Neural progenitor cell (in vitro differentiated cells): ENCODE results near the gene SCN2B. TPM values are rescaled to one million over a fixed set of nuclear protein-coding genes. Genes with fewer than 3 reads are reported as not detected.

Experiments used
- DNase-seq: peaks from one replicate; pipeline ENCODE4 v3.0.0-alpha.2; 2016; ENCODE audit warnings: low spot score
- H2AFZ ChIP-seq: fragments of 200-600 bp; sonication (generic); replicated peaks from 2 replicates; pipeline ENCODE4 v1.6.1; 2016; ENCODE audit warnings: antibody characterized with exemption
- H3F3A ChIP-seq: fragments of 200-600 bp; sonication (generic); 2 replicates; pipeline ENCODE4 v1.6.1; 2016; ENCODE audit warnings: antibody characterized with exemption, low read depth
- H3K27ac ChIP-seq: fragments of 200-600 bp; sonication (generic); 2 replicates; pipeline ENCODE4 v1.5.1; 2016; ENCODE audit warnings: mild to moderate bottlenecking
- H3K27me3 ChIP-seq: fragments of 200-600 bp; sonication (generic); 2 replicates; pipeline ENCODE4 v1.6.1; 2016; ENCODE audit warnings: mild to moderate bottlenecking, moderate library complexity
- H3K36me3 ChIP-seq: fragments of 200-600 bp; sonication (generic); 2 replicates; pipeline ENCODE4 v1.5.1; 2016
- H3K4me1 ChIP-seq: fragments of 200-600 bp; sonication (generic); 2 replicates; pipeline ENCODE4 v1.6.1; 2016; ENCODE audit warnings: mixed run types
- H3K4me2 ChIP-seq: fragments of 200-600 bp; sonication (generic); 2 replicates; pipeline ENCODE4 v1.6.1; 2016
- H3K4me3 ChIP-seq: fragments of 200-600 bp; sonication (generic); 2 replicates; pipeline ENCODE4 v1.5.1; 2016
- H3K79me2 ChIP-seq: fragments of 200-600 bp; sonication (generic); 2 replicates; pipeline ENCODE4 v1.6.1; 2016; ENCODE audit warnings: low read depth
- H3K9ac ChIP-seq: fragments of 200-600 bp; sonication (generic); 2 replicates; pipeline ENCODE4 v1.6.1; 2016
- H3K9me3 ChIP-seq: fragments of 200-600 bp; sonication (generic); 2 replicates; pipeline ENCODE4 v1.5.1; 2016; ENCODE audit warnings: low read depth
- H4K20me1 ChIP-seq: fragments of 200-600 bp; sonication (generic); 2 replicates; pipeline ENCODE4 v1.6.1; 2016; ENCODE audit warnings: low read depth
- H3K27ac Mint-ChIP-seq: 3 replicates; pipeline ENCODE4 v1.8.0; 2021; ENCODE audit warnings: mixed read lengths
- H3K27me3 Mint-ChIP-seq: 2 replicates; pipeline ENCODE4 v1.8.0; 2022; ENCODE audit warnings: low read depth, mild to moderate bottlenecking, inconsistent platforms, moderate library complexity, mixed read lengths; ENCODE audit not compliant: insufficient read depth
- H3K36me3 Mint-ChIP-seq: 3 replicates; pipeline ENCODE4 v1.8.0; 2021; ENCODE audit warnings: mixed read lengths
- H3K4me1 Mint-ChIP-seq: 3 replicates; pipeline ENCODE4 v1.8.0; 2021; ENCODE audit warnings: mixed read lengths
- H3K4me3 Mint-ChIP-seq: 3 replicates; pipeline ENCODE4 v1.8.0; 2021; ENCODE audit warnings: mild to moderate bottlenecking, moderate library complexity, mixed read lengths
- H3K9me3 Mint-ChIP-seq: 3 replicates; pipeline ENCODE4 v1.8.0; 2020; ENCODE audit warnings: mixed read lengths
- CTCF ChIP-seq: fragments of 200-600 bp; sonication (generic); IDR thresholded peaks from 2 replicates; pipeline ENCODE4 v1.5.1; 2017; ENCODE audit warnings: antibody characterized with exemption, mild to moderate bottlenecking
- EZH2 ChIP-seq: fragments of 200-600 bp; sonication (generic); IDR thresholded peaks from 2 replicates; pipeline ENCODE4 v1.6.1; 2017; ENCODE audit warnings: antibody characterized with exemption, mild to moderate bottlenecking, moderate library complexity
- EZH2phosphoT487 ChIP-seq: fragments of 200-600 bp; sonication (generic); IDR thresholded peaks from 2 replicates; pipeline ENCODE4 v1.6.1; 2017; ENCODE audit warnings: antibody characterized with exemption
- total RNA-seq: library from RNA; depleted of rRNA; stranded (reverse); fragments of >200 nt; gene quantifications from 2 replicates; pipeline ENCODE4 v1.2.3, GENCODE V29; 2015; ENCODE audit warnings: low replicate concordance

Gene SCN2B
- total RNA-seq, 1 donor from 2014 or later, result 0.15 TPM

DNA sequence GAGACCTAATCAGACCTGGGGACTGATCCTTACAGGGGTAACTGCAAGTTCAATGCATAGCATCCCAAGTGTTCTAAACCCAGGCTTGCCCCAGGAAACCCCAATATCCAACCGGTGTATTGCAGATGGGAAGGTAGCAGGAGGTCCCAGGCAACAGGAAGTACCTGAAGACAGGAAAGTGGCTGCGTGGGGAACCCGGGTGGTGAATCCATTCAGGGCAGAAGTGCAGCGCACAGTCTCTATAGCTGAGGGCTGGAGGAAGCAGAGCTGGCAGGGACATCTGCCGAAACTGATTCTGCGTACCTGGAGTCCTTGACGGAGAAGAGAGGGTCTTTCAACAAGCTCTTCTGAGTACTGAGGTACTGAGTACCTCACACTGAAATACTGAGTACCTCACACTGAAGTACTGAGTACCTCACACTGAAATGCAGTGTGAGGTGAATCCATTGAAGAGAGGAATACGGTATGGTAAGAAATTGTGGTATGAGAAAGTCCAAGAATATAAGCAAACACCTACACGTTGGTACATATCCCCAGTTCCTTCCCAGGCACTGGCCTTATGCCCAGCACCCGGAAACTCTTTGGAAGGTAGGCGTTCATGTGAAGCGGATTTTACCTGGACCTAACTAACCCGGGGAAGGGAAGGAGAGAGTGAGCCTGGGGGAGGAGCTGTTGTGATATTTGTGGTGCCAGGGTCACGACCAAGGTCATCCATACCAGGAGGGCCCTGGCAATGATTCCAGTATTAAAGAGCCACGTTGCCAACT is 43.9 kb downstream of the SCN2B start:
- H3K27me3 ChIP-seq, result no peaks in the 10 kb centered on the region
- no peak overlapping the region for H3K4me3 ChIP-seq
- H3K4me1 ChIP-seq, result peaks cover 11% of the 10 kb centered on the region
- H3K27ac ChIP-seq, result no peak overlapping the region
- Mint-ChIP-seq H3K9me3 (no peaks in the 10 kb centered on the region), H3K4me1 (no peaks in the 10 kb centered on the region), H3K27ac (no peak overlapping the region), H3K27me3 (peaks cover 16% of the 10 kb centered on the region), H3K36me3 (no peaks in the 10 kb centered on the region), H3K4me3 (no peak overlapping the region)
- H4K20me1 ChIP-seq, result no peaks in the 10 kb centered on the region
- DNase-seq, result no peak
- H3K9ac ChIP-seq, result no peak overlapping the region
- no peaks in the 10 kb centered on the region for H3K36me3 ChIP-seq
- peaks cover 10% of the 10 kb centered on the region for H3F3A ChIP-seq
- no peaks in the 10 kb centered on the region for H3K9me3 ChIP-seq
- no peak overlapping the region for H2AFZ ChIP-seq
- H3K4me2 ChIP-seq, result no peak overlapping the region
- no peaks in the 10 kb centered on the region for H3K79me2 ChIP-seq
- TF ChIP-seq EZH2phosphoT487, result no peak
- TF ChIP-seq EZH2, result no peak
- no peak for TF ChIP-seq CTCF

GRCh38 chr11:118129471-118130172 is 46.8 kb downstream of the SCN2B start:
- Histone ChIP-seq H3K27ac (no peak overlapping the region), H3K9ac (no peak overlapping the region), H3K4me3 (no peak overlapping the region), H2AFZ (no peak overlapping the region), H3K4me2 (no peak overlapping the region), H3K36me3 (no peaks in the 10 kb centered on the region), H3K9me3 (no peaks in the 10 kb centered on the region), H3K4me1 (peaks cover 11% of the 10 kb centered on the region), H3K27me3 (no peaks in the 10 kb centered on the region), H3F3A (peaks cover 10% of the 10 kb centered on the region), H4K20me1 (no peaks in the 10 kb centered on the region), H3K79me2 (no peaks in the 10 kb centered on the region)
- Mint-ChIP-seq H3K27ac (no peak overlapping the region), H3K4me1 (no peaks in the 10 kb centered on the region), H3K27me3 (peaks cover 8% of the 10 kb centered on the region), H3K4me3 (no peak overlapping the region), H3K36me3 (no peaks in the 10 kb centered on the region), H3K9me3 (no peaks in the 10 kb centered on the region)
- TF ChIP-seq EZH2phosphoT487, result no peak
- TF ChIP-seq EZH2, result no peak
- no peak for TF ChIP-seq CTCF
- no peak for DNase-seq

DNA sequence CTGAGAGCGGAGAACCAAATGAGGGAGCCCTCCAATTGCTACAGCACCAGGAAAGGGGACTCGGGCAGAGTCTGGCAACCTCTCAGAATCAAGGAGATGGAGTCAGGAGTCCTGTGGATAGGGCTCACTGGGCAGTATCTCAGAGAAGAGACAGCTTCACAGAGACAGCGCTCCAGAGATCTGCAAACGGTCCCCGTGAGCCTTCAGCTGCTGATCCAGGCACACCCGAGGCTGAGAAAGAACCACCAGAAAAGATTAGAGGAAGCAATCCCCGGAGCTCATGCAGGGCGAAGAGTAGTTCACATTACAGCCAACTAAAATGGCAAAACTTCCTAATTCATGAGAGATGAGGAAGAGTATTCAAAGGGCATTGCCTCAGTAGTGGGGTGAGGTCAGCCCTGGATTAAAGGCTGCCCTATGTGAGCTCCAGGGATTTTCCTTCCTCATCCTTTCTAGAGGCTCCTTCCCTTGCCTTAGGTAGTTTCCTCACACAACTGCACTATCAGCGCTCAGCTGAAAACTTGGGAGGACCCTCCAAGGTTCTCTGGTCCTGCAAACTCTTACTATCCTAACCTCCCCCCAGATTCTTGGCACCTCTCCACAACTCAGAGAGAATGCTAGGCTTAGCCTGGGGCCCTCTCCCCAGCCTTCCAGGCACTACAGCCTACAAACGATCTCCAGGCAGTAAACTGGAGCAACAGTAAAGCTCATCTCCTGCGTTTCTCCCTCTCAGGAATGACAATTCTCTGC is 47.5 kb downstream of the SCN2B start:
- H3K4me3 Mint-ChIP-seq, result no peak overlapping the region
- peaks cover 6% of the 10 kb centered on the region for H3K27me3 Mint-ChIP-seq

More for the DNA sequence above, 47.5 kb downstream of the SCN2B start:
- H3K36me3 Mint-ChIP-seq, result no peaks in the 10 kb centered on the region
- Histone ChIP-seq H3F3A (peaks cover 10% of the 10 kb centered on the region), H2AFZ (peak overlapping the region; percentile 34), H3K27me3 (no peaks in the 10 kb centered on the region), H3K4me3 (no peak overlapping the region), H3K9me3 (no peaks in the 10 kb centered on the region), H3K79me2 (no peaks in the 10 kb centered on the region), H3K27ac (no peak overlapping the region), H3K4me2 (no peak overlapping the region), H3K9ac (no peak overlapping the region), H3K4me1 (peaks cover 11% of the 10 kb centered on the region), H3K36me3 (no peaks in the 10 kb centered on the region), H4K20me1 (no peaks in the 10 kb centered on the region)
- no peaks in the 10 kb centered on the region for H3K9me3 Mint-ChIP-seq
- no peak overlapping the region for H3K27ac Mint-ChIP-seq
- no peaks in the 10 kb centered on the region for H3K4me1 Mint-ChIP-seq
- DNase-seq, result no peak
- TF ChIP-seq EZH2phosphoT487, result no peak
- TF ChIP-seq EZH2, result no peak
- no peak for TF ChIP-seq CTCF
